Effector CD4-positive, alpha-beta T cell (primary cell): ENCODE results near the gene PRRG2.

Experiments
- DNase-seq: peaks from one replicate; pipeline ENCODE4 v3.0.0-alpha.2; 2020

Gene PRRG2

GRCh38 chr19:49557641-49558325 lies 23.3 kb upstream of the PRRG2 start:
- DNase-seq: no peak

- no peak for DNase-seq
Measured at GRCh38 chr19:49558591-49558990, 22.5 kb upstream of the PRRG2 start.

GRCh38 chr19:49559443-49559842 lies 21.7 kb upstream of the PRRG2 start:
- no peak for DNase-seq

GRCh38 chr19:49559928-49560327 lies 21.2 kb upstream of the PRRG2 start:
- DNase-seq: no peak

GRCh38 chr19:49560358-49560900 lies 20.7 kb upstream of the PRRG2 start:
- DNase-seq: no peak

- no peak for DNase-seq
Measured at GRCh38 chr19:49564616-49565045, 16.5 kb upstream of the PRRG2 start.

GRCh38 chr19:49565261-49565660 lies 15.9 kb upstream of the PRRG2 start:
- no peak for DNase-seq

- DNase-seq: no peak
Measured at GRCh38 chr19:49566302-49566701, 14.8 kb upstream of the PRRG2 start.

- DNase-seq: peak; percentile 67
Measured at GRCh38 chr19:49567861-49568441, 13.2 kb upstream of the PRRG2 start.

- peak; percentile 66 for DNase-seq
Measured at GRCh38 chr19:49570138-49570856, 10.8 kb upstream of the PRRG2 start.

GRCh38 chr19:49570997-49571676 lies 10.0 kb upstream of the PRRG2 start:
- DNase-seq: no peak

- DNase-seq: no peak
Measured at GRCh38 chr19:49573009-49573408, 8.1 kb upstream of the PRRG2 start.

GRCh38 chr19:49573425-49573824 lies 7.7 kb upstream of the PRRG2 start:
- no peak for DNase-seq

- DNase-seq: no peak
Measured at GRCh38 chr19:49574206-49574755, 6.8 kb upstream of the PRRG2 start.

GRCh38 chr19:49579193-49579592 lies 1.9 kb upstream of the PRRG2 start:
- DNase-seq: no peak

- no peak for DNase-seq
Measured at GRCh38 chr19:49579947-49580263, 1.2 kb upstream of the PRRG2 start.

- DNase-seq: peak; percentile 94
Measured at GRCh38 chr19:49580264-49581006, 681 bp upstream of the PRRG2 start, which contains the start of gene NOSIP. NOSIP (minus strand) TSS chr19:49580556; CDS start chr19:49560691, 19,865 bp downstream.

GRCh38 chr19:49583239-49583638 lies 2.1 kb downstream of the PRRG2 start:
- DNase-seq: no peak

- no peak for DNase-seq
Measured at GRCh38 chr19:49585023-49585422, 3.9 kb downstream of the PRRG2 start.

- DNase-seq: no peak
Measured at GRCh38 chr19:49587227-49587626, 6.1 kb downstream of the PRRG2 start.

GRCh38 chr19:49588365-49589122 lies 7.4 kb downstream of the PRRG2 start:
- DNase-seq: peak; percentile 35
